Keratinocyte (primary cell): ENCODE data around the gene ZC3H18. TPM values are rescaled to one million over a fixed set of nuclear protein-coding genes. Genes with fewer than 3 reads are reported as not detected.

Experiments
- DNase-seq: peaks from one replicate; pipeline ENCODE4 v3.0.0-alpha.2; 2011; ENCODE audit warnings: low read depth, missing footprints, low spot score
- FAIRE-seq: peaks from 2 replicates; lab custom pipeline; 2011; peaks lifted over from hg19 to GRCh38; lab: Jason Lieb, UNC
- H2AFZ ChIP-seq: 2 replicates; pipeline ENCODE4 v1.6.0; 2012; ENCODE audit warnings: low read length, control low read depth, inconsistent platforms; ENCODE audit not compliant: control insufficient read depth
- H3K27ac ChIP-seq: 2 replicates; pipeline ENCODE4 v1.5.1; 2011; ENCODE audit warnings: low read length; ENCODE audit not compliant: control insufficient read depth, insufficient read depth
- H3K27me3 ChIP-seq: 3 replicates; pipeline ENCODE4 v1.6.0; 2011; ENCODE audit warnings: low read length; ENCODE audit not compliant: control insufficient read depth, insufficient read depth; ENCODE audit errors: extremely low read depth
- H3K36me3 ChIP-seq, 2 experiments: 2 replicates in 1 of 2; 3 replicates in 1 of 2; pipeline ENCODE4 v1.5.1; 2011; ENCODE audit warnings: low read length in 2 of 2, mild to moderate bottlenecking in 1 of 2; ENCODE audit not compliant: control insufficient read depth in 2 of 2, insufficient read depth in 2 of 2; ENCODE audit errors: extremely low read depth in 1 of 2
- H3K4me1 ChIP-seq: 3 replicates; pipeline ENCODE4 v1.5.1; 2011; ENCODE audit warnings: low read length; ENCODE audit not compliant: control insufficient read depth, insufficient read depth; ENCODE audit errors: extremely low read depth
- H3K4me2 ChIP-seq: 3 replicates; pipeline ENCODE4 v1.6.0; 2011; ENCODE audit warnings: low read depth, low read length; ENCODE audit not compliant: control insufficient read depth, insufficient read depth; ENCODE audit errors: extremely low read depth
- H3K4me3 ChIP-seq, 3 experiments: fragments of 200-600 bp in 1 of 3; sonication (generic) in 1 of 3; 2 replicates in 2 of 3; 3 replicates in 1 of 3; pipeline ENCODE4 v1.5.1; 2011 to 2016; ENCODE audit warnings: low read length in 3 of 3, mild to moderate bottlenecking in 3 of 3, control low read depth in 2 of 3, inconsistent platforms in 1 of 3, low read depth in 1 of 3, mixed read lengths in 1 of 3, mixed run types in 1 of 3, moderate library complexity in 1 of 3; ENCODE audit not compliant: control insufficient read depth in 2 of 3, insufficient read depth in 2 of 3; ENCODE audit errors: extremely low read depth in 1 of 3
- H3K79me2 ChIP-seq: 2 replicates; pipeline ENCODE4 v1.6.0; 2012; ENCODE audit warnings: low read length; ENCODE audit not compliant: control insufficient read depth, insufficient read depth
- H3K9ac ChIP-seq: 3 replicates; pipeline ENCODE4 v1.6.0; 2011; ENCODE audit warnings: low read length; ENCODE audit not compliant: control insufficient read depth, insufficient read depth; ENCODE audit errors: extremely low read depth
- H3K9me1 ChIP-seq: 3 replicates; pipeline ENCODE4 v1.6.0; 2011; ENCODE audit warnings: low read length; ENCODE audit not compliant: control insufficient read depth, insufficient read depth; ENCODE audit errors: extremely low read depth
- H3K9me3 ChIP-seq: 2 replicates; pipeline ENCODE4 v1.5.1; 2012; ENCODE audit warnings: low read depth, low read length; ENCODE audit not compliant: control insufficient read depth
- H4K20me1 ChIP-seq: 3 replicates; pipeline ENCODE4 v1.6.0; 2011; ENCODE audit warnings: low read length; ENCODE audit not compliant: control insufficient read depth, insufficient read depth; ENCODE audit errors: extremely low read depth
- CTCF ChIP-seq, 3 experiments: IDR thresholded peaks in 1 of 3; conservative IDR thresholded peaks in 1 of 3; optimal IDR thresholded peaks in 1 of 3; 2 replicates in 2 of 3; 3 replicates in 1 of 3; pipeline versions ENCODE3 to v1.5.1; 2011; ENCODE audit warnings: low read length in 3 of 3, mild to moderate bottlenecking in 3 of 3, moderate library complexity in 2 of 3, control low read depth in 1 of 3, inconsistent platforms in 1 of 3; ENCODE audit not compliant: insufficient read depth in 2 of 3; ENCODE audit errors: extremely low read depth in 1 of 3
- EZH2 ChIP-seq: IDR thresholded peaks from one replicate; pipeline ENCODE4 v1.6.1; 2012; ENCODE audit warnings: inconsistent platforms, mild to moderate bottlenecking, low read length, moderate library complexity
- dilution Hi-C: fragments of 300-500 bp; cut with MboI; formaldehyde crosslinking; loops from one replicate; pipeline ENCODE4 v1.7.0; 2020; ENCODE audit warnings: low sequenced_read_pairs; ENCODE audit not compliant: extremely low pct_ligation_motif_present
- polyA plus RNA-seq, 5 experiments: library from polyadenylated mRNA; depleted of rRNA in 3 of 5; stranded (reverse) in 3 of 5; stranded (forward) in 1 of 5; unstranded in 1 of 5; fragments of >200 nt; gene quantifications; 1 replicate in 1 of 5; 2 replicates in 3 of 5; 3 replicates in 1 of 5; pipeline versions ENCODE4 v1.2.1 to v1.2.3, GENCODE V29; 2011 to 2012; ENCODE audit warnings: missing spikeins in 2 of 5, low read depth in 1 of 5, low replicate concordance in 1 of 5

ZC3H18 gene
- polyA plus RNA-seq, 1 donor (not counting 4 experiments of a cell fraction or from before 2014, with no cell fraction given) = 7.5 TPM

- no peak for TF ChIP-seq CTCF (optimal IDR thresholded peaks at IDR 0.05 in 1 of 3, IDR thresholded peaks at IDR 0.05 in 1 of 3, conservative IDR thresholded peaks at IDR 0.05 in 1 of 3; ENCODE audit: extremely low read depth in 1 of 3, insufficient read depth in 2 of 3, low read length in 3 of 3)
- TF ChIP-seq EZH2 = no peak
- Histone ChIP-seq H3K4me3 (no peak overlapping the region), H3K4me2 (no peak overlapping the region), H3K9ac (no peak overlapping the region), H3K27me3 (peaks cover 63% of the 10 kb centered on the region), H3K36me3 (no peaks in the 10 kb centered on the region), H3K9me3 (no peaks in the 10 kb centered on the region), H3K4me1 (peaks cover 12% of the 10 kb centered on the region), H3K79me2 (no peaks in the 10 kb centered on the region), H2AFZ (no peak overlapping the region), H4K20me1 (peaks cover 10% of the 10 kb centered on the region), H3K9me1 (peaks cover 2% of the 10 kb centered on the region), H3K27ac (no peak overlapping the region)
- dilution Hi-C loops = no loop called here
- DNase-seq (no peak), FAIRE-seq (no peak)
Measured at GRCh38 chr16:88640498-88641247, 70.5 kb downstream of the ZC3H18 start.

DNA sequence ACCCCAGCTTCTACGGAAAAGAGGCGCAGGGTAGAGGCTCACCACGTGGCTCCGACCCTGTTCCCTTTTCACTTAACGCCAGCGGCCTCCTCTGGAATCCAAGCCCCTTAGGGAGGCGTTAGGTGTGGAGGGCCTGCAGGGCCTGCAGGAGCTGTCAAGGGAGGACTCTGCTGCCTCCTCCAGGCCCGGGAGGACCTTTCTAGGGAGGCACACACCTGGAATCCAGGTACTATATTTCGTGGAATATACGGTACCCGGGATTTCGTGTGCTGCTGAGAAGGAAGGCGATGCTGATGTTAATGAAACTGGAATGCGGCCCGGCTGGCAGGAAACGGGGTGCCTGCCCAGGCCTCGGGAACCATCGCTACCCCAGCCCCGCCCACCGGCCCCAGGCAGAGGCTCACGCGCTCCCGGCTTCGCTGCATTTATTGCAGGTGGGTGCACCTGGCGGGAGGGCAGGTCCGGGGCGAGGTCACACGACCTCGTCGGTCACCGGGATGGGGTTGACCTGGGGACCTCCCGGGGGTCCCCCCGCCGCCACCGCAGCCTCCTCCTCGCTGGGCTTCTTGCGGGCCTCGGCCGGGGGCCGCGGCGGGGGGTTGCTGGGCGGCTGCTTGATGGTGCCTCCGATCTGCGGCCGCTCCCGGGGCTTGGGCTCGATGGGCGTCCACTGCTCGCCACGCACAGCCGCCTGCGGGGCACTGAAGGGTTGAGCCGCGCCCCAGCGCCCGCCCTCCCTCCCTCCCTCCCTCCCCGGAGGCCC, 72.9 kb downstream of the ZC3H18 start:
- H3K27me3 ChIP-seq = peaks cover 46% of the 10 kb centered on the region

More for the DNA sequence above, 72.9 kb downstream of the ZC3H18 start:
- Histone ChIP-seq H3K9ac (no peak overlapping the region), H3K4me3 (no peak overlapping the region), H3K9me1 (peaks cover 2% of the 10 kb centered on the region), H3K36me3 (no peaks in the 10 kb centered on the region), H3K4me1 (peaks cover 11% of the 10 kb centered on the region), H4K20me1 (peaks cover 10% of the 10 kb centered on the region), H3K79me2 (no peaks in the 10 kb centered on the region), H3K4me2 (peak overlapping the region; percentile 41), H3K27ac (no peak overlapping the region), H3K9me3 (no peaks in the 10 kb centered on the region), H2AFZ (no peak overlapping the region)
- dilution Hi-C loops = no loop called here
- DNase-seq (no peak), FAIRE-seq (no peak)
- TF ChIP-seq CTCF (optimal IDR thresholded peaks at IDR 0.05 in 1 of 3, IDR thresholded peaks at IDR 0.05 in 1 of 3, conservative IDR thresholded peaks at IDR 0.05 in 1 of 3; ENCODE audit: extremely low read depth in 1 of 3, insufficient read depth in 2 of 3, low read length in 3 of 3) (peak in 2 of 3 experiments; percentile 12 to 39), EZH2 (peak; percentile 13)
